ENCODE measurements around the gene TOX3. TPM values are rescaled to one million over a fixed set of nuclear protein-coding genes. Genes with fewer than 3 reads are reported as not detected.
A peak's percentile ranks its signal among the peaks of the same experiment; 100 is the strongest.

Gene TOX3
- total RNA-seq, 1 experiment from 2014 or later: 20.2 TPM

DNA sequence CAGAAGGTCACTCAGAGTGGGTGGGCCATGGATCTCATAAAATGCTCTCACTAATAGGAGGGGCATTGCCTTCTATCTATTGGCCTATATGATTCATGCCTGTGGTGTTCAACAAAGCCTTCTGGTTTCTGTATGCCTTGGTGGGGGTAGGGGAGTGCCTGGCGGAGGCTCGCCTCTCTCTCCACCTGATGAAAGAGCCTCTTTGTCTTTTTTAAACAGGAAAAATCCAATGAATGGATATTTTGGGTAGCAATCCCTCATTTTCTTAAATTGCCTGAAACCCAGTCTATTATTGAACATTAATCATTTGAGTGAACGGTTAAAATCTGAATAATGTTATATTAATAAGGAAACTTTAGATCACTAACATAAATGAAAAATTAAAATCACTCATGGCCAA, 90.6 kb downstream of the TOX3 start:
- Mint-ChIP-seq H3K4me1 (peaks cover 66% of the 10 kb centered on the region), H3K9me3 (peaks cover 5% of the 10 kb centered on the region), H3K27me3 (ENCODE audit: low read depth) (no peaks in the 10 kb centered on the region), H3K27ac (no peak overlapping the region), H3K36me3 (peaks cover 11% of the 10 kb centered on the region), H3K4me3 (no peak overlapping the region)
- ATAC-seq: peak; percentile 53
- DNase-seq (ENCODE audit: low spot score): no peak
- ChIA-PET POLR2A (no interaction called here), CTCF (no interaction called here)
- TF ChIP-seq GABPB1 (CRISPR knock-in tag; IDR thresholded peaks at IDR 0.05): peak; percentile 65
- TF ChIP-seq SP1 (CRISPR knock-in tag; conservative IDR thresholded peaks at IDR 0.05): no peak

DNA sequence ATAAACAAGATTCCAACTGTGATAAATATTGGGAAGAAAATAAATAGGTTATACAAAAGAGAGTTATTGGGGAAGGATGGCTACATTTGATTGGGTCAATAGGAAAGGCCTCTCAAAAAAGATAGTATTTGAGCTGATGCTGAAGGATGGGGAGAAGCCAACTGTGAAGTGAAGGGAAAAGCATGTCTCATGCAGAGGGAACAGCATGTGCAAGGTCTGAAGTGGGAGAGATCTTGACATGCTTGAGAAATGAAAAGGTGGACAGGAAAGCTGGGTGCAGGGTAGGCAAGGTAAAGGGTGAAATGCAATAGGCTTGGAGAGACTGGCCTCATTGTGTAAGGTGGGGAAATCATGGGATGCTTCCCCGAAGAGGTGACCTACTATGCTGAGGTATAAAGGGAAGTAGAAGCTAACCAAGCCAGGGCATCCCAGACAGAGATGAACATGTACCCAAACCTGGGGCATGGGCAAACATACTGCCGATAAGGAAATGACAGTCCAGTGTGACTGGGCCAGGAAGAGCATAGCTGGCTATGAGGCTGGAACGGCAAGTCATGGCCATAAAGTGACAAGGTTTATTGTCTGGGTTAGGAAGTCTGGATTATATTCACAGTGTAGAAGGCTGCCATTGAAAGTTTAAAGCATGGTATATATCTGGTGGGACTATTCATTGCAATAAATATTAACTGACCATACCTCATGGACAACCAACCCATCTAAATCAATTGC, 91.2 kb downstream of the TOX3 start:
- peaks cover 5% of the 10 kb centered on the region for H3K9me3 Mint-ChIP-seq
- H3K27ac Mint-ChIP-seq: peak overlapping the region; percentile 10; the same call in 1 of the 2 replicates
- ATAC-seq: no peak
- TF ChIP-seq FOXJ3 (CRISPR knock-in tag; IDR thresholded peaks at IDR 0.05; ENCODE audit: borderline replicate concordance) (no peak), RELA (CRISPR knock-in tag; IDR thresholded peaks at IDR 0.05; ENCODE audit: borderline replicate concordance) (no peak), RORB (CRISPR knock-in tag; IDR thresholded peaks at IDR 0.05) (no peak), IRF2 (CRISPR knock-in tag; IDR thresholded peaks at IDR 0.05; ENCODE audit: borderline replicate concordance, low read depth) (no peak), ZNF671 (CRISPR knock-in tag; IDR thresholded peaks at IDR 0.05) (no peak)
- POLR2A ChIA-PET: no interaction called here
- H3K27me3 Mint-ChIP-seq (ENCODE audit: low read depth): no peaks in the 10 kb centered on the region
- peaks cover 60% of the 10 kb centered on the region for H3K4me1 Mint-ChIP-seq
- CTCF ChIA-PET: no interaction called here
- peaks cover 11% of the 10 kb centered on the region for H3K36me3 Mint-ChIP-seq
- DNase-seq (ENCODE audit: low spot score): no peak
- no peak overlapping the region for H3K4me3 Mint-ChIP-seq

DNA sequence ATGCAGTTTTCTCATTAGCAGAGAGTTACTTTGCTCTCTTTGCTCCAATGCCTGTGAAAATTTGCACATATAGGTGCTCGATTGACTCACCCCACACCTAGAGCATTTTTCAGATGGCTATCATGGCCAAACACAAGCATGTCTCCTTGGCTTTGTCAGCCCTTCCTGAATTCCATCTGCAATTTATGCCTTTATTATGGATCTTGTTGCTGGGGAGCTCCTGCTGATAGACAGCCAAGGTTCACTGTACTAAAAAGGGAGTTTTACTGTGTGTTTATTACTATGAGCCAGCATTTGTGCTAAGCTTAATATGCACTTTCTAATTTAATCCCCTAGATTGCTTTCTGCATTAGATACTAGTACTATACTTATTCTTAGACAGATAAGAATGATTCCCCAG, 93.3 kb downstream of the TOX3 start:
- Mint-ChIP-seq H3K4me1 (peaks cover 43% of the 10 kb centered on the region), H3K9me3 (peaks cover 5% of the 10 kb centered on the region), H3K36me3 (peaks cover 29% of the 10 kb centered on the region), H3K27me3 (ENCODE audit: low read depth) (no peaks in the 10 kb centered on the region), H3K4me3 (no peak overlapping the region), H3K27ac (peak overlapping the region; percentile 54; the same call in 1 of the 2 replicates)
- ChIA-PET POLR2A (no interaction called here), CTCF (no interaction called here)
- TF ChIP-seq, protein P1, sequence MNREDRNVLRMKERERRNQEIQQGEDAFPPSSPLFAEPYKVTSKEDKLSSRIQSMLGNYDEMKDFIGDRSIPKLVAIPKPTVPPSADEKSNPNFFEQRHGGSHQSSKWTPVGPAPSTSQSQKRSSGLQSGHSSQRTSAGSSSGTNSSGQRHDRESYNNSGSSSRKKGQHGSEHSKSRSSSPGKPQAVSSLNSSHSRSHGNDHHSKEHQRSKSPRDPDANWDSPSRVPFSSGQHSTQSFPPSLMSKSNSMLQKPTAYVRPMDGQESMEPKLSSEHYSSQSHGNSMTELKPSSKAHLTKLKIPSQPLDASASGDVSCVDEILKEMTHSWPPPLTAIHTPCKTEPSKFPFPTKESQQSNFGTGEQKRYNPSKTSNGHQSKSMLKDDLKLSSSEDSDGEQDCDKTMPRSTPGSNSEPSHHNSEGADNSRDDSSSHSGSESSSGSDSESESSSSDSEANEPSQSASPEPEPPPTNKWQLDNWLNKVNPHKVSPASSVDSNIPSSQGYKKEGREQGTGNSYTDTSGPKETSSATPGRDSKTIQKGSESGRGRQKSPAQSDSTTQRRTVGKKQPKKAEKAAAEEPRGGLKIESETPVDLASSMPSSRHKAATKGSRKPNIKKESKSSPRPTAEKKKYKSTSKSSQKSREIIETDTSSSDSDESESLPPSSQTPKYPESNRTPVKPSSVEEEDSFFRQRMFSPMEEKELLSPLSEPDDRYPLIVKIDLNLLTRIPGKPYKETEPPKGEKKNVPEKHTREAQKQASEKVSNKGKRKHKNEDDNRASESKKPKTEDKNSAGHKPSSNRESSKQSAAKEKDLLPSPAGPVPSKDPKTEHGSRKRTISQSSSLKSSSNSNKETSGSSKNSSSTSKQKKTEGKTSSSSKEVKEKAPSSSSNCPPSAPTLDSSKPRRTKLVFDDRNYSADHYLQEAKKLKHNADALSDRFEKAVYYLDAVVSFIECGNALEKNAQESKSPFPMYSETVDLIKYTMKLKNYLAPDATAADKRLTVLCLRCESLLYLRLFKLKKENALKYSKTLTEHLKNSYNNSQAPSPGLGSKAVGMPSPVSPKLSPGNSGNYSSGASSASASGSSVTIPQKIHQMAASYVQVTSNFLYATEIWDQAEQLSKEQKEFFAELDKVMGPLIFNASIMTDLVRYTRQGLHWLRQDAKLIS (CRISPR knock-in tag; IDR thresholded peaks at IDR 0.05; ENCODE audit: borderline replicate concordance): no peak
- TF ChIP-seq, protein P2, sequence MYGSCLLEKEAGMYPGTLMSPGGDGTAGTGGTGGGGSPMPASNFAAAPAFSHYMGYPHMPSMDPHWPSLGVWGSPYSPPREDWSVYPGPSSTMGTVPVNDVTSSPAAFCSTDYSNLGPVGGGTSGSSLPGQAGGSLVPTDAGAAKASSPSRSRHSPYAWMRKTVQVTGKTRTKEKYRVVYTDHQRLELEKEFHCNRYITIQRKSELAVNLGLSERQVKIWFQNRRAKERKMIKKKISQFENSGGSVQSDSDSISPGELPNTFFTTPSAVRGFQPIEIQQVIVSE (CRISPR knock-in tag; IDR thresholded peaks at IDR 0.05; ENCODE audit: borderline replicate concordance): no peak
- TF ChIP-seq TEAD1 (CRISPR knock-in tag; IDR thresholded peaks at IDR 0.05): no peak
- no peak for TF ChIP-seq CREB1 (CRISPR knock-in tag; IDR thresholded peaks at IDR 0.05)
- no peak for TF ChIP-seq OVOL2 (CRISPR knock-in tag; IDR thresholded peaks at IDR 0.05; ENCODE audit: borderline replicate concordance)
- TF ChIP-seq, protein P3, sequence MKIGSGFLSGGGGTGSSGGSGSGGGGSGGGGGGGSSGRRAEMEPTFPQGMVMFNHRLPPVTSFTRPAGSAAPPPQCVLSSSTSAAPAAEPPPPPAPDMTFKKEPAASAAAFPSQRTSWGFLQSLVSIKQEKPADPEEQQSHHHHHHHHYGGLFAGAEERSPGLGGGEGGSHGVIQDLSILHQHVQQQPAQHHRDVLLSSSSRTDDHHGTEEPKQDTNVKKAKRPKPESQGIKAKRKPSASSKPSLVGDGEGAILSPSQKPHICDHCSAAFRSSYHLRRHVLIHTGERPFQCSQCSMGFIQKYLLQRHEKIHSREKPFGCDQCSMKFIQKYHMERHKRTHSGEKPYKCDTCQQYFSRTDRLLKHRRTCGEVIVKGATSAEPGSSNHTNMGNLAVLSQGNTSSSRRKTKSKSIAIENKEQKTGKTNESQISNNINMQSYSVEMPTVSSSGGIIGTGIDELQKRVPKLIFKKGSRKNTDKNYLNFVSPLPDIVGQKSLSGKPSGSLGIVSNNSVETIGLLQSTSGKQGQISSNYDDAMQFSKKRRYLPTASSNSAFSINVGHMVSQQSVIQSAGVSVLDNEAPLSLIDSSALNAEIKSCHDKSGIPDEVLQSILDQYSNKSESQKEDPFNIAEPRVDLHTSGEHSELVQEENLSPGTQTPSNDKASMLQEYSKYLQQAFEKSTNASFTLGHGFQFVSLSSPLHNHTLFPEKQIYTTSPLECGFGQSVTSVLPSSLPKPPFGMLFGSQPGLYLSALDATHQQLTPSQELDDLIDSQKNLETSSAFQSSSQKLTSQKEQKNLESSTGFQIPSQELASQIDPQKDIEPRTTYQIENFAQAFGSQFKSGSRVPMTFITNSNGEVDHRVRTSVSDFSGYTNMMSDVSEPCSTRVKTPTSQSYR (CRISPR knock-in tag; IDR thresholded peaks at IDR 0.05): no peak
- TF ChIP-seq MYBL2 (CRISPR knock-in tag; IDR thresholded peaks at IDR 0.05): no peak
- no peak for TF ChIP-seq SOX15 (CRISPR knock-in tag; IDR thresholded peaks at IDR 0.05)
- no peak for TF ChIP-seq NFATC4 (CRISPR knock-in tag; IDR thresholded peaks at IDR 0.05)
- no peak for TF ChIP-seq NR3C1 (CRISPR knock-in tag; conservative IDR thresholded peaks at IDR 0.05; ENCODE audit: low read depth)
- TF ChIP-seq FOXJ3 (CRISPR knock-in tag; IDR thresholded peaks at IDR 0.05; ENCODE audit: borderline replicate concordance): no peak
- TF ChIP-seq, protein P4, sequence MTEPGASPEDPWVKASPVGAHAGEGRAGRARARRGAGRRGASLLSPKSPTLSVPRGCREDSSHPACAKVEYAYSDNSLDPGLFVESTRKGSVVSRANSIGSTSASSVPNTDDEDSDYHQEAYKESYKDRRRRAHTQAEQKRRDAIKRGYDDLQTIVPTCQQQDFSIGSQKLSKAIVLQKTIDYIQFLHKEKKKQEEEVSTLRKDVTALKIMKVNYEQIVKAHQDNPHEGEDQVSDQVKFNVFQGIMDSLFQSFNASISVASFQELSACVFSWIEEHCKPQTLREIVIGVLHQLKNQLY (CRISPR knock-in tag; IDR thresholded peaks at IDR 0.05): no peak
- no peak for TF ChIP-seq TEAD4 (CRISPR knock-in tag; IDR thresholded peaks at IDR 0.05)
- no peak for TF ChIP-seq PRRX2 (CRISPR knock-in tag; IDR thresholded peaks at IDR 0.05)
- no peak for TF ChIP-seq ZBTB21 (CRISPR knock-in tag; IDR thresholded peaks at IDR 0.05; ENCODE audit: borderline replicate concordance)
- TF ChIP-seq GRHL2 (CRISPR knock-in tag; IDR thresholded peaks at IDR 0.05; ENCODE audit: insufficient replicate concordance, severe bottlenecking): no peak
- DNase-seq (ENCODE audit: low spot score) (no peak), ATAC-seq (no peak)

Data from WTC11 (cell line).